Left ventricle myocardium superior (tissue), 1 donor: ENCODE data around the gene ADAMTS4. TPM values are rescaled to one million over a fixed set of nuclear protein-coding genes. Genes with fewer than 3 reads are reported as not detected.

Experiments used
- microRNA-seq: library from miRNA; unstranded; fragments of <30 nt; microRNA quantifications from one replicate; pipeline ENCODE4 v1.2.0, GENCODE V29; 2020; ENCODE audit warnings: borderline number of aligned reads
- total RNA-seq: library from RNA; stranded (reverse); fragmentation: NEBNext Ultra II Directional; extraction: Animal tissue kit (Norgen Biotek cat#: 25700); gene quantifications from one replicate; pipeline ENCODE4 v1.2.1, GENCODE V29; 2021
- donor health status: DM: no; HTN: yes; CAD: no; lungs with severe emphysema.

Gene ADAMTS4
- total RNA-seq, 1 donor from 2014 or later = 7.2 TPM

Small RNAs within 50 kb of the gene (microRNA-seq; reads per million reads assigned to microRNA genes)
- not detected for gene MIR5187

Other genes starting within 250 kb of the ADAMTS4 start
- gene ITLN2, start 244.2 kb downstream of the ADAMTS4 start, total RNA-seq = not detected
- gene F11R, start 177.9 kb downstream of the ADAMTS4 start, total RNA-seq = 8.3 TPM
- 15.4 TPM for gene TSTD1, start 160.1 kb downstream of the ADAMTS4 start, total RNA-seq
- gene USF1, start 153.1 kb downstream of the ADAMTS4 start, total RNA-seq = 30.3 TPM
- gene ARHGAP30, start 129.2 kb downstream of the ADAMTS4 start, total RNA-seq = 3.7 TPM
- not detected for gene NECTIN4, start 109.5 kb downstream of the ADAMTS4 start, total RNA-seq
- gene KLHDC9, start 100.7 kb downstream of the ADAMTS4 start, total RNA-seq = 5.2 TPM
- gene PFDN2, start 81.0 kb downstream of the ADAMTS4 start, total RNA-seq = 64.8 TPM
- 33.0 TPM for gene NIT1, start 80.9 kb downstream of the ADAMTS4 start, total RNA-seq
- gene DEDD, start 66.4 kb downstream of the ADAMTS4 start, total RNA-seq = 29.3 TPM
- 78.0 TPM for gene UFC1, start 45.1 kb downstream of the ADAMTS4 start, total RNA-seq
- 22.9 TPM for gene USP21, start 39.6 kb downstream of the ADAMTS4 start, total RNA-seq
- 10.7 TPM for gene PPOX, start 32.6 kb downstream of the ADAMTS4 start, total RNA-seq
- gene B4GALT3, start 21.5 kb downstream of the ADAMTS4 start, total RNA-seq = 23.6 TPM
- gene NDUFS2, start 3.3 kb upstream of the ADAMTS4 start, total RNA-seq = 335 TPM
- gene FCER1G, start 16.2 kb upstream of the ADAMTS4 start, total RNA-seq = 24.8 TPM
- not detected for gene APOA2, start 24.6 kb upstream of the ADAMTS4 start, total RNA-seq
- gene TOMM40L, start 27.0 kb upstream of the ADAMTS4 start, total RNA-seq = 41.8 TPM
- gene NR1I3, start 39.1 kb upstream of the ADAMTS4 start, total RNA-seq = not detected
- 0.17 TPM for gene PCP4L1, start 59.7 kb upstream of the ADAMTS4 start, total RNA-seq
- 3.8 TPM for gene MPZ, start 110.9 kb upstream of the ADAMTS4 start, total RNA-seq
- gene SDHC, start 115.3 kb upstream of the ADAMTS4 start, total RNA-seq = 415 TPM
- not detected for gene CFAP126, start 168.8 kb upstream of the ADAMTS4 start, total RNA-seq